ENCODE data around the gene VSX1.

Gene VSX1

GRCh38 chr20:25099601-25100140, 17.7 kb upstream of the VSX1 start:
- no peak for TF ChIP-seq CTCF (IDR thresholded peaks at IDR 0.05)

GRCh38 chr20:25097498-25097897, 15.6 kb upstream of the VSX1 start:
- no peak for TF ChIP-seq CTCF (IDR thresholded peaks at IDR 0.05)

- TF ChIP-seq CTCF (IDR thresholded peaks at IDR 0.05): no peak
These were observed 8.8 kb upstream of the VSX1 start for GRCh38 chr20:25090492-25091429.

GRCh38 chr20:25089662-25090061, 7.7 kb upstream of the VSX1 start:
- no peak for TF ChIP-seq CTCF (IDR thresholded peaks at IDR 0.05)

GRCh38 chr20:25089096-25089495, 7.2 kb upstream of the VSX1 start:
- no peak for TF ChIP-seq CTCF (IDR thresholded peaks at IDR 0.05)

GRCh38 chr20:25088267-25088666, 6.3 kb upstream of the VSX1 start:
- no peak for TF ChIP-seq CTCF (IDR thresholded peaks at IDR 0.05)

GRCh38 chr20:25087186-25087929, 5.4 kb upstream of the VSX1 start:
- TF ChIP-seq CTCF (IDR thresholded peaks at IDR 0.05): no peak

Data from LNCAP (cell line).